GM19328 (cell line): ENCODE measurements around the gene OR56A1.

Experiments used
- ATAC-seq: cut with Tn5 transposase; IDR thresholded peaks from one replicate; pipeline ENCODE4 v1.9.1; 2021; ENCODE audit warnings: mild to moderate bottlenecking, moderate library complexity; ENCODE audit not compliant: unreplicated experiment

The OR56A1 gene

GRCh38 chr11:5992150-5992549 lies 38.4 kb downstream of the OR56A1 start:
- no peak for ATAC-seq

- ATAC-seq, result no peak
Measured at GRCh38 chr11:5989203-5989602, 41.4 kb downstream of the OR56A1 start.

GRCh38 chr11:5986885-5987284 lies 43.7 kb downstream of the OR56A1 start, which contains the start of gene OR52L1:
Gene OR52L1 (minus strand): TSS chr11:5986985. CDS start chr11:5986930, 55 bp downstream.
- no peak for ATAC-seq

- no peak for ATAC-seq
Measured at GRCh38 chr11:5983443-5983842, 47.1 kb downstream of the OR56A1 start.

GRCh38 chr11:5973530-5973929 lies 57.0 kb downstream of the OR56A1 start:
- no peak for ATAC-seq
